Hepatocyte (in vitro differentiated cells): ENCODE results near the gene ITM2C. TPM values are rescaled to one million over a fixed set of nuclear protein-coding genes. Genes with fewer than 3 reads are reported as not detected.
A peak's percentile ranks its signal among the peaks of the same experiment; 100 is the strongest.

ENCODE experiments used
- DNase-seq: peaks from one replicate; pipeline ENCODE4 v3.0.0-alpha.2; 2016; ENCODE audit warnings: low spot score
- H2AFZ ChIP-seq: fragments of 200-600 bp; sonication (generic); 2 replicates; pipeline ENCODE4 v1.6.0; 2016; ENCODE audit warnings: antibody characterized with exemption, mild to moderate bottlenecking
- H3K27ac ChIP-seq: fragments of 200-600 bp; sonication (generic); 2 replicates; pipeline ENCODE4 v1.5.1; 2016; ENCODE audit warnings: mild to moderate bottlenecking
- H3K27me3 ChIP-seq: fragments of 200-600 bp; sonication (generic); 2 replicates; pipeline ENCODE4 v1.6.1; 2016
- H3K36me3 ChIP-seq: fragments of 200-600 bp; sonication (generic); replicated peaks from 2 replicates; pipeline ENCODE4 v1.5.1; 2016; ENCODE audit warnings: low read depth; ENCODE audit not compliant: insufficient read depth
- H3K4me1 ChIP-seq: fragments of 200-600 bp; sonication (generic); 2 replicates; pipeline ENCODE4 v1.5.1; 2016; ENCODE audit warnings: mild to moderate bottlenecking, moderate library complexity; ENCODE audit not compliant: insufficient read depth
- H3K4me2 ChIP-seq: fragments of 200-600 bp; sonication (generic); 2 replicates; pipeline ENCODE4 v1.6.0; 2016
- H3K4me3 ChIP-seq: fragments of 200-600 bp; sonication (generic); 2 replicates; pipeline ENCODE4 v1.5.1; 2016; ENCODE audit warnings: mild to moderate bottlenecking
- H3K79me2 ChIP-seq: fragments of 200-600 bp; sonication (generic); 2 replicates; pipeline ENCODE4 v1.6.0; 2017; ENCODE audit warnings: mild to moderate bottlenecking
- H3K9me2 ChIP-seq: fragments of 200-600 bp; sonication (generic); replicated peaks from 2 replicates; pipeline ENCODE4 v1.6.0; 2017; ENCODE audit warnings: mild to moderate bottlenecking; ENCODE audit not compliant: insufficient read depth
- H3K9me3 ChIP-seq: fragments of 200-600 bp; sonication (generic); 2 replicates; pipeline ENCODE4 v1.5.1; 2016; ENCODE audit warnings: low read depth, mild to moderate bottlenecking
- H4K20me1 ChIP-seq: fragments of 200-600 bp; sonication (generic); 2 replicates; pipeline ENCODE4 v1.6.0; 2016; ENCODE audit warnings: mild to moderate bottlenecking; ENCODE audit not compliant: insufficient read depth, poor library complexity, severe bottlenecking
- CTCF ChIP-seq: fragments of 200-600 bp; sonication (generic); IDR thresholded peaks from 2 replicates; pipeline ENCODE4 v1.5.1; 2016; ENCODE audit warnings: antibody characterized with exemption, mild to moderate bottlenecking; ENCODE audit not compliant: poor library complexity
- EZH2 ChIP-seq: fragments of 200-600 bp; sonication (generic); IDR thresholded peaks from 2 replicates; pipeline ENCODE4 v1.6.1; 2016; ENCODE audit warnings: antibody characterized with exemption, mild to moderate bottlenecking, borderline replicate concordance
- EZH2phosphoT487 ChIP-seq: fragments of 200-600 bp; sonication (generic); IDR thresholded peaks from one replicate; pipeline ENCODE4 v1.6.1; 2018; ENCODE audit warnings: antibody characterized with exemption, mild to moderate bottlenecking, low read depth, moderate library complexity; ENCODE audit not compliant: unreplicated experiment, severe bottlenecking
- WGBS: methylation state at CpG from one replicate; pipeline ENCODE4 v1.1.6; 2016; ENCODE audit warnings: low lambda C conversion rate; ENCODE audit errors: missing lambda C conversion rate; 5-methylcytosine and 5-hydroxymethylcytosine counted together
- polyA plus RNA-seq: library from polyadenylated mRNA; unstranded; fragments of >200 nt; fragmentation: Nextera tagmentation; extraction: Ambion mirVana; gene quantifications from 2 replicates; pipeline ENCODE4 v1.2.1, GENCODE V29; 2016
- total RNA-seq: library from RNA; depleted of rRNA; stranded (reverse); fragments of >200 nt; gene quantifications from 2 replicates; pipeline ENCODE4 v1.2.3, GENCODE V29; 2014

Gene ITM2C
- total and polyA plus RNA-seq, 2 experiments from 2014 or later, result 485 to 537 TPM

GRCh38 chr2:230895536-230896345 lies 31.0 kb downstream of the ITM2C start:
- Histone ChIP-seq H3K27me3 (peaks cover 3% of the 10 kb centered on the region), H3K4me1 (peaks cover 6% of the 10 kb centered on the region), H3K9me2 (no peaks in the 10 kb centered on the region), H2AFZ (no peak overlapping the region), H3K36me3 (no peaks in the 10 kb centered on the region), H3K9me3 (no peaks in the 10 kb centered on the region), H3K4me3 (no peak overlapping the region), H4K20me1 (no peaks in the 10 kb centered on the region), H3K27ac (peak overlapping the region; percentile 89), H3K79me2 (no peaks in the 10 kb centered on the region), H3K4me2 (peak overlapping the region; percentile 15)
- WGBS, result 63% methylated on average over 6 of the region's 6 CpGs
- no peak for TF ChIP-seq EZH2
- TF ChIP-seq CTCF, result no peak
- no peak for TF ChIP-seq EZH2phosphoT487
- DNase-seq, result peak; percentile 74

- Histone ChIP-seq H3K4me3 (no peak overlapping the region), H3K9me3 (no peaks in the 10 kb centered on the region), H3K27ac (peak overlapping the region; percentile 62), H3K4me1 (peaks cover 6% of the 10 kb centered on the region), H4K20me1 (no peaks in the 10 kb centered on the region), H3K79me2 (no peaks in the 10 kb centered on the region), H3K4me2 (no peak overlapping the region), H2AFZ (no peak overlapping the region), H3K36me3 (no peaks in the 10 kb centered on the region), H3K27me3 (peaks cover 3% of the 10 kb centered on the region), H3K9me2 (no peaks in the 10 kb centered on the region)
- WGBS, result 93% methylated on average over 19 of the region's 19 CpGs
- peak; percentile 3 for DNase-seq
- TF ChIP-seq CTCF (no peak), EZH2phosphoT487 (no peak), EZH2 (no peak)
These were observed 31.8 kb downstream of the ITM2C start for GRCh38 chr2:230896346-230897115.

GRCh38 chr2:230898016-230898712 lies 33.4 kb downstream of the ITM2C start:
- H3K4me3 ChIP-seq, result no peak overlapping the region
- WGBS, result 93% methylated on average over 13 of the region's 13 CpGs

More at GRCh38 chr2:230898016-230898712, 33.4 kb downstream of the ITM2C start:
- H3K36me3 ChIP-seq, result no peaks in the 10 kb centered on the region
- H3K4me1 ChIP-seq, result peaks cover 6% of the 10 kb centered on the region
- H3K4me2 ChIP-seq, result no peak overlapping the region
- DNase-seq, result peak; percentile 4
- peaks cover 3% of the 10 kb centered on the region for H3K27me3 ChIP-seq
- H3K9me2 ChIP-seq, result no peaks in the 10 kb centered on the region
- H3K79me2 ChIP-seq, result no peaks in the 10 kb centered on the region
- H3K9me3 ChIP-seq, result no peaks in the 10 kb centered on the region
- H2AFZ ChIP-seq, result no peak overlapping the region
- no peak overlapping the region for H3K27ac ChIP-seq
- no peaks in the 10 kb centered on the region for H4K20me1 ChIP-seq
- TF ChIP-seq EZH2 (no peak), EZH2phosphoT487 (no peak), CTCF (no peak)
